Keratinocyte (primary cell): ENCODE data around the gene TXNL4B. TPM values are rescaled to one million over a fixed set of nuclear protein-coding genes. Genes with fewer than 3 reads are reported as not detected.

ENCODE experiments used
- DNase-seq: peaks from one replicate; pipeline ENCODE4 v3.0.0-alpha.2; 2011; ENCODE audit warnings: low read depth, missing footprints, low spot score
- FAIRE-seq: peaks from 2 replicates; lab custom pipeline; 2011; peaks lifted over from hg19 to GRCh38; lab: Jason Lieb, UNC
- H2AFZ ChIP-seq: 2 replicates; pipeline ENCODE4 v1.6.0; 2012; ENCODE audit warnings: low read length, control low read depth, inconsistent platforms; ENCODE audit not compliant: control insufficient read depth
- H3K27ac ChIP-seq: 2 replicates; pipeline ENCODE4 v1.5.1; 2011; ENCODE audit warnings: low read length; ENCODE audit not compliant: control insufficient read depth, insufficient read depth
- H3K27me3 ChIP-seq: 3 replicates; pipeline ENCODE4 v1.6.0; 2011; ENCODE audit warnings: low read length; ENCODE audit not compliant: control insufficient read depth, insufficient read depth; ENCODE audit errors: extremely low read depth
- H3K36me3 ChIP-seq, 2 experiments: 2 replicates in 1 of 2; 3 replicates in 1 of 2; pipeline ENCODE4 v1.5.1; 2011; ENCODE audit warnings: low read length in 2 of 2, mild to moderate bottlenecking in 1 of 2; ENCODE audit not compliant: control insufficient read depth in 2 of 2, insufficient read depth in 2 of 2; ENCODE audit errors: extremely low read depth in 1 of 2
- H3K4me1 ChIP-seq: 3 replicates; pipeline ENCODE4 v1.5.1; 2011; ENCODE audit warnings: low read length; ENCODE audit not compliant: control insufficient read depth, insufficient read depth; ENCODE audit errors: extremely low read depth
- H3K4me2 ChIP-seq: 3 replicates; pipeline ENCODE4 v1.6.0; 2011; ENCODE audit warnings: low read depth, low read length; ENCODE audit not compliant: control insufficient read depth, insufficient read depth; ENCODE audit errors: extremely low read depth
- H3K4me3 ChIP-seq, 3 experiments: fragments of 200-600 bp in 1 of 3; sonication (generic) in 1 of 3; 2 replicates in 2 of 3; 3 replicates in 1 of 3; pipeline ENCODE4 v1.5.1; 2011 to 2016; ENCODE audit warnings: low read length in 3 of 3, mild to moderate bottlenecking in 3 of 3, control low read depth in 2 of 3, inconsistent platforms in 1 of 3, low read depth in 1 of 3, mixed read lengths in 1 of 3, mixed run types in 1 of 3, moderate library complexity in 1 of 3; ENCODE audit not compliant: control insufficient read depth in 2 of 3, insufficient read depth in 2 of 3; ENCODE audit errors: extremely low read depth in 1 of 3
- H3K79me2 ChIP-seq: 2 replicates; pipeline ENCODE4 v1.6.0; 2012; ENCODE audit warnings: low read length; ENCODE audit not compliant: control insufficient read depth, insufficient read depth
- H3K9ac ChIP-seq: 3 replicates; pipeline ENCODE4 v1.6.0; 2011; ENCODE audit warnings: low read length; ENCODE audit not compliant: control insufficient read depth, insufficient read depth; ENCODE audit errors: extremely low read depth
- H3K9me1 ChIP-seq: 3 replicates; pipeline ENCODE4 v1.6.0; 2011; ENCODE audit warnings: low read length; ENCODE audit not compliant: control insufficient read depth, insufficient read depth; ENCODE audit errors: extremely low read depth
- H3K9me3 ChIP-seq: 2 replicates; pipeline ENCODE4 v1.5.1; 2012; ENCODE audit warnings: low read depth, low read length; ENCODE audit not compliant: control insufficient read depth
- H4K20me1 ChIP-seq: 3 replicates; pipeline ENCODE4 v1.6.0; 2011; ENCODE audit warnings: low read length; ENCODE audit not compliant: control insufficient read depth, insufficient read depth; ENCODE audit errors: extremely low read depth
- CTCF ChIP-seq, 3 experiments: IDR thresholded peaks in 1 of 3; conservative IDR thresholded peaks in 1 of 3; optimal IDR thresholded peaks in 1 of 3; 2 replicates in 2 of 3; 3 replicates in 1 of 3; pipeline versions ENCODE3 to v1.5.1; 2011; ENCODE audit warnings: low read length in 3 of 3, mild to moderate bottlenecking in 3 of 3, moderate library complexity in 2 of 3, control low read depth in 1 of 3, inconsistent platforms in 1 of 3; ENCODE audit not compliant: insufficient read depth in 2 of 3; ENCODE audit errors: extremely low read depth in 1 of 3
- EZH2 ChIP-seq: IDR thresholded peaks from one replicate; pipeline ENCODE4 v1.6.1; 2012; ENCODE audit warnings: inconsistent platforms, mild to moderate bottlenecking, low read length, moderate library complexity
- dilution Hi-C: fragments of 300-500 bp; cut with MboI; formaldehyde crosslinking; loops from one replicate; pipeline ENCODE4 v1.7.0; 2020; ENCODE audit warnings: low sequenced_read_pairs; ENCODE audit not compliant: extremely low pct_ligation_motif_present
- polyA plus RNA-seq, 5 experiments: library from polyadenylated mRNA; depleted of rRNA in 3 of 5; stranded (reverse) in 3 of 5; stranded (forward) in 1 of 5; unstranded in 1 of 5; fragments of >200 nt; gene quantifications; 1 replicate in 1 of 5; 2 replicates in 3 of 5; 3 replicates in 1 of 5; pipeline versions ENCODE4 v1.2.1 to v1.2.3, GENCODE V29; 2011 to 2012; ENCODE audit warnings: missing spikeins in 2 of 5, low read depth in 1 of 5, low replicate concordance in 1 of 5

Gene TXNL4B
- polyA plus RNA-seq, 1 donor (not counting 4 experiments of a cell fraction or from before 2014, with no cell fraction given), result 12.4 TPM

GRCh38 chr16:72132726-72133125 lies 39.3 kb upstream of the TXNL4B start:
- dilution Hi-C loops, result no loop called here
- Histone ChIP-seq H3K27ac (no peak overlapping the region), H3K9me1 (no peaks in the 10 kb centered on the region), H3K4me1 (no peaks in the 10 kb centered on the region), H3K36me3 (no peaks in the 10 kb centered on the region), H3K4me3 (no peak overlapping the region), H3K79me2 (no peaks in the 10 kb centered on the region), H4K20me1 (no peaks in the 10 kb centered on the region), H2AFZ (no peak overlapping the region), H3K9me3 (no peaks in the 10 kb centered on the region), H3K27me3 (no peaks in the 10 kb centered on the region), H3K4me2 (no peak overlapping the region), H3K9ac (no peak overlapping the region)
- FAIRE-seq (no peak), DNase-seq (no peak)
- TF ChIP-seq CTCF (optimal IDR thresholded peaks at IDR 0.05 in 1 of 3, IDR thresholded peaks at IDR 0.05 in 1 of 3, conservative IDR thresholded peaks at IDR 0.05 in 1 of 3; ENCODE audit: extremely low read depth in 1 of 3, insufficient read depth in 2 of 3, low read length in 3 of 3) (no peak), EZH2 (no peak)

GRCh38 chr16:72131036-72131435 lies 37.6 kb upstream of the TXNL4B start:
- FAIRE-seq, result no peak
- H3K4me1 ChIP-seq, result no peaks in the 10 kb centered on the region
- H3K4me2 ChIP-seq, result no peak overlapping the region
- H3K36me3 ChIP-seq, result no peaks in the 10 kb centered on the region
- no peak overlapping the region for H2AFZ ChIP-seq
- no peaks in the 10 kb centered on the region for H4K20me1 ChIP-seq
- no peaks in the 10 kb centered on the region for H3K27me3 ChIP-seq
- no peaks in the 10 kb centered on the region for H3K9me3 ChIP-seq
- dilution Hi-C loops, result no loop called here
- H3K9ac ChIP-seq, result no peak overlapping the region
- no peak overlapping the region for H3K4me3 ChIP-seq
- no peak for TF ChIP-seq CTCF (optimal IDR thresholded peaks at IDR 0.05 in 1 of 3, IDR thresholded peaks at IDR 0.05 in 1 of 3, conservative IDR thresholded peaks at IDR 0.05 in 1 of 3; ENCODE audit: extremely low read depth in 1 of 3, insufficient read depth in 2 of 3, low read length in 3 of 3)
- no peak for TF ChIP-seq EZH2
- H3K79me2 ChIP-seq, result no peaks in the 10 kb centered on the region
- no peaks in the 10 kb centered on the region for H3K9me1 ChIP-seq
- no peak for DNase-seq
- no peak overlapping the region for H3K27ac ChIP-seq
